HG02798 (cell line): Measurements from ENCODE around the gene NDFIP2.
A peak's percentile ranks its signal among the peaks of the same experiment; 100 is the strongest.
"Not testable (repeated sequence)": the region's sequence is repeated elsewhere in the genome, so short reads cannot be mapped to it uniquely, and the experiment has no call there.

Experiments
- ATAC-seq: cut with Tn5 transposase; IDR thresholded peaks from one replicate; pipeline ENCODE4 v1.9.1; 2021; ENCODE audit warnings: mild to moderate bottlenecking; ENCODE audit not compliant: unreplicated experiment, poor library complexity

The NDFIP2 gene

GRCh38 chr13:79530270-79530669 lies 49.3 kb downstream of the NDFIP2 start:
- ATAC-seq, result no peak

GRCh38 chr13:79531542-79532254 lies 50.7 kb downstream of the NDFIP2 start:
- ATAC-seq, result no peak

GRCh38 chr13:79532576-79532975 lies 51.6 kb downstream of the NDFIP2 start:
- no peak for ATAC-seq

- ATAC-seq, result no peak
These were observed 52.9 kb downstream of the NDFIP2 start for GRCh38 chr13:79533781-79534400.

- no peak for ATAC-seq
These were observed 53.6 kb downstream of the NDFIP2 start for GRCh38 chr13:79534596-79534995.

GRCh38 chr13:79538757-79539156 lies 57.8 kb downstream of the NDFIP2 start:
- ATAC-seq, result no peak

- no peak for ATAC-seq
These were observed 59.5 kb downstream of the NDFIP2 start for GRCh38 chr13:79540504-79540903.

- ATAC-seq, result peak; percentile 71
These were observed 60.6 kb downstream of the NDFIP2 start for GRCh38 chr13:79541426-79542049.

- ATAC-seq, result no peak
These were observed 62.9 kb downstream of the NDFIP2 start for GRCh38 chr13:79543883-79544282.

- no peak for ATAC-seq
These were observed 66.5 kb downstream of the NDFIP2 start for GRCh38 chr13:79547211-79548195.

- no peak for ATAC-seq
These were observed 67.9 kb downstream of the NDFIP2 start for GRCh38 chr13:79548902-79549301.

GRCh38 chr13:79549355-79550106 lies 68.6 kb downstream of the NDFIP2 start:
- ATAC-seq, result no peak

- ATAC-seq, result no peak
These were observed 76.7 kb downstream of the NDFIP2 start for GRCh38 chr13:79557666-79558065.

GRCh38 chr13:79560954-79561353 lies 80.0 kb downstream of the NDFIP2 start:
- ATAC-seq, result no peak

GRCh38 chr13:79562557-79562956 lies 81.6 kb downstream of the NDFIP2 start:
- ATAC-seq, result no peak

- no peak for ATAC-seq
These were observed 85.2 kb downstream of the NDFIP2 start for GRCh38 chr13:79566118-79566517.

GRCh38 chr13:79571147-79571546 lies 90.2 kb downstream of the NDFIP2 start:
- no peak for ATAC-seq

GRCh38 chr13:79573892-79574291 lies 92.9 kb downstream of the NDFIP2 start:
- not testable (repeated sequence) for ATAC-seq

- ATAC-seq, result no peak
These were observed 100.9 kb downstream of the NDFIP2 start for GRCh38 chr13:79581870-79582315.

- no peak for ATAC-seq
These were observed 101.9 kb downstream of the NDFIP2 start for GRCh38 chr13:79582896-79583295.
